Lung (tissue), 12 donors: Measurements from ENCODE around the gene PLVAP. TPM values are rescaled to one million over a fixed set of nuclear protein-coding genes. Genes with fewer than 3 reads are reported as not detected.

Source experiments
- ATAC-seq: fragments of 200-7000 bp; cut with Tn5 transposase; one replicate; pipeline ENCODE4 v1.9.1; 2020; ENCODE audit warnings: moderate number of reproducible peaks; ENCODE audit not compliant: insufficient read depth, low FRiP score
- DNase-seq, 3 donors: peaks; one replicate each; pipeline ENCODE4 v3.0.0-alpha.2; 2013 to 2017
- H3K27ac ChIP-seq, 2 donors: one replicate each; pipeline ENCODE4 v1.5.1; 2013; ENCODE audit warnings: mild to moderate bottlenecking in 2 of 2, moderate library complexity in 2 of 2, control low read depth in 1 of 2, inconsistent platforms in 1 of 2, low read depth in 1 of 2, low read length in 1 of 2
- H3K27me3 ChIP-seq, 3 donors: one replicate each; pipeline ENCODE4 v1.5.1; 2013; ENCODE audit warnings: low read length in 2 of 3; ENCODE audit not compliant: control insufficient read depth in 3 of 3, insufficient read depth in 3 of 3
- H3K36me3 ChIP-seq, 4 donors: one replicate each; pipeline ENCODE4 v1.5.1; 2013; ENCODE audit warnings: low read length in 4 of 4, mild to moderate bottlenecking in 1 of 4, moderate library complexity in 1 of 4; ENCODE audit not compliant: control insufficient read depth in 4 of 4, insufficient read depth in 4 of 4
- H3K4me1 ChIP-seq, 5 donors: one replicate each; pipeline ENCODE4 v1.5.1; 2013; ENCODE audit warnings: low read length in 5 of 5, mild to moderate bottlenecking in 2 of 5, moderate library complexity in 1 of 5; ENCODE audit not compliant: control insufficient read depth in 5 of 5, insufficient read depth in 5 of 5
- H3K4me3 ChIP-seq: one replicate; pipeline ENCODE4 v1.5.1; 2013; ENCODE audit warnings: mild to moderate bottlenecking, control low read depth, moderate library complexity
- H3K9ac ChIP-seq, 2 donors: one replicate each; pipeline ENCODE4 v1.5.1; 2013; ENCODE audit warnings: low read length in 2 of 2, control low read depth in 1 of 2; ENCODE audit not compliant: insufficient read depth in 1 of 2
- H3K9me3 ChIP-seq, 4 donors: one replicate each; pipeline ENCODE4 v1.5.1; 2013; ENCODE audit warnings: low read length in 3 of 4, mild to moderate bottlenecking in 1 of 4, moderate library complexity in 1 of 4; ENCODE audit not compliant: control insufficient read depth in 4 of 4, insufficient read depth in 3 of 4
- WGBS, 2 donors: extraction: QIAGEN DNeasy Blood & Tissue Kit; methylation state at CpG; one replicate each; pipeline ENCODE4 v1.1.7; 2013; 5-methylcytosine and 5-hydroxymethylcytosine counted together
- polyA plus RNA-seq, 2 donors: library from polyadenylated mRNA; stranded (reverse); fragments of 200-250 nt; gene quantifications; one replicate each; pipeline ENCODE4 v1.2.1, GENCODE V29; 2013
- total RNA-seq, 2 donors: library from RNA; depleted of rRNA in 1 of 2; stranded (reverse); fragments of >200 nt in 1 of 2; gene quantifications; one replicate each; pipeline ENCODE4 v1.2.1, GENCODE V29; 2014 to 2021
- TF ChIP-seq, protein P1 (sequence below): IDR thresholded peaks from 2 replicates; pipeline ENCODE4 v1.5.1; 2012; ENCODE audit warnings: mild to moderate bottlenecking; ENCODE audit errors: control extremely low read depth, extremely low read depth
- donor health status: control.
- donor health status: control.
- donor health status: Bipolar disorder and iron deficiency.
- donor health status: healthy.
- donor health status: DM: yes; HTN: yes; CAD: no.

PLVAP gene
- total and polyA plus RNA-seq, 4 donors: 6.4 to 55.0 (median 25.8) TPM

GRCh38 chr19:17336872-17337674 lies 40.1 kb downstream of the PLVAP start, which contains the start of gene GTPBP3:
Gene GTPBP3, plus strand, starts transcription at chr19:17337553. Its CDS starts 59 bp downstream, at chr19:17337612.
- WGBS, 2 donors: 0 to 1% methylated on average over 40 to 41 of the region's 41 CpGs
- peak; percentile 89 for ATAC-seq

DNA sequence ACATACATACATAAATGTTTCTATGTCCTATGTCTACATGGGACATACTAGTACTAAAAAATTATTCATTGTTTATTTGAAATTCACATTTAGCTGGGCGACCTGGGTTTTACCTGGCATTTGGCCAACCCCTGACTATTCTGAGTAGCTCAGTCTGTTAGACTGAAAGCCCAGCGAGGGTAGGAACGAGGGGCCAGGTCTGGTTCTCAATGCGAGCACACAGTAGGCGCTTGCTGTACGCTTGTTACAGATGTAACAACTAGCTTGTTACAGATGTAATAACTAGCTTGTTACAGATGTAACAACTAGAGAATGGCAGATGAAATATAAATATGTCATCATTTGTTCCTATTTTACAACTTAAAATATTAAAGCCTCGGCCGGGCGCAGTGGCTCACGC lies 41.6 kb downstream of the PLVAP start:
- Histone ChIP-seq H3K9ac (no peak overlapping the region), H3K4me3 (no peak overlapping the region), H3K27me3 (peaks cover 0 to 1% (median 0%) of the 10 kb centered on the region in 3 donors), H3K27ac (no peak overlapping the region), H3K36me3 (peaks cover 0 to 3% (median 0%) of the 10 kb centered on the region in 4 donors), H3K4me1 (peaks cover 0 to 21% (median 5%) of the 10 kb centered on the region in 5 donors), H3K9me3 (no peaks in the 10 kb centered on the region)
- 67 to 74% methylated on average over 10 of the region's 10 CpGs for WGBS, 2 donors
- TF ChIP-seq, protein P1, sequence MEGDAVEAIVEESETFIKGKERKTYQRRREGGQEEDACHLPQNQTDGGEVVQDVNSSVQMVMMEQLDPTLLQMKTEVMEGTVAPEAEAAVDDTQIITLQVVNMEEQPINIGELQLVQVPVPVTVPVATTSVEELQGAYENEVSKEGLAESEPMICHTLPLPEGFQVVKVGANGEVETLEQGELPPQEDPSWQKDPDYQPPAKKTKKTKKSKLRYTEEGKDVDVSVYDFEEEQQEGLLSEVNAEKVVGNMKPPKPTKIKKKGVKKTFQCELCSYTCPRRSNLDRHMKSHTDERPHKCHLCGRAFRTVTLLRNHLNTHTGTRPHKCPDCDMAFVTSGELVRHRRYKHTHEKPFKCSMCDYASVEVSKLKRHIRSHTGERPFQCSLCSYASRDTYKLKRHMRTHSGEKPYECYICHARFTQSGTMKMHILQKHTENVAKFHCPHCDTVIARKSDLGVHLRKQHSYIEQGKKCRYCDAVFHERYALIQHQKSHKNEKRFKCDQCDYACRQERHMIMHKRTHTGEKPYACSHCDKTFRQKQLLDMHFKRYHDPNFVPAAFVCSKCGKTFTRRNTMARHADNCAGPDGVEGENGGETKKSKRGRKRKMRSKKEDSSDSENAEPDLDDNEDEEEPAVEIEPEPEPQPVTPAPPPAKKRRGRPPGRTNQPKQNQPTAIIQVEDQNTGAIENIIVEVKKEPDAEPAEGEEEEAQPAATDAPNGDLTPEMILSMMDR: no peak
- DNase-seq: no peak
- ATAC-seq: no peak

More at GRCh38 chr19:17336872-17337674, 40.1 kb downstream of the PLVAP start, which contains the start of gene GTPBP3:
- peaks cover 0 to 11% (median 2%) of the 10 kb centered on the region in 4 donors for H3K36me3 ChIP-seq
- H3K9me3 ChIP-seq: no peaks in the 10 kb centered on the region
- DNase-seq: peak; percentile 96 to 99 (median 99)
- TF ChIP-seq, protein P1: no peak
- H3K27me3 ChIP-seq: no peaks in the 10 kb centered on the region
- peak within 1 kb of the TSS; percentile 94 to 95 for H3K27ac ChIP-seq
- peak within 1 kb of the TSS; percentile 16 to 78 for H3K9ac ChIP-seq
- peak within 1 kb of the TSS; percentile 74 for H3K4me3 ChIP-seq
- peaks cover 0 to 21% (median 5%) of the 10 kb centered on the region in 5 donors for H3K4me1 ChIP-seq

DNA sequence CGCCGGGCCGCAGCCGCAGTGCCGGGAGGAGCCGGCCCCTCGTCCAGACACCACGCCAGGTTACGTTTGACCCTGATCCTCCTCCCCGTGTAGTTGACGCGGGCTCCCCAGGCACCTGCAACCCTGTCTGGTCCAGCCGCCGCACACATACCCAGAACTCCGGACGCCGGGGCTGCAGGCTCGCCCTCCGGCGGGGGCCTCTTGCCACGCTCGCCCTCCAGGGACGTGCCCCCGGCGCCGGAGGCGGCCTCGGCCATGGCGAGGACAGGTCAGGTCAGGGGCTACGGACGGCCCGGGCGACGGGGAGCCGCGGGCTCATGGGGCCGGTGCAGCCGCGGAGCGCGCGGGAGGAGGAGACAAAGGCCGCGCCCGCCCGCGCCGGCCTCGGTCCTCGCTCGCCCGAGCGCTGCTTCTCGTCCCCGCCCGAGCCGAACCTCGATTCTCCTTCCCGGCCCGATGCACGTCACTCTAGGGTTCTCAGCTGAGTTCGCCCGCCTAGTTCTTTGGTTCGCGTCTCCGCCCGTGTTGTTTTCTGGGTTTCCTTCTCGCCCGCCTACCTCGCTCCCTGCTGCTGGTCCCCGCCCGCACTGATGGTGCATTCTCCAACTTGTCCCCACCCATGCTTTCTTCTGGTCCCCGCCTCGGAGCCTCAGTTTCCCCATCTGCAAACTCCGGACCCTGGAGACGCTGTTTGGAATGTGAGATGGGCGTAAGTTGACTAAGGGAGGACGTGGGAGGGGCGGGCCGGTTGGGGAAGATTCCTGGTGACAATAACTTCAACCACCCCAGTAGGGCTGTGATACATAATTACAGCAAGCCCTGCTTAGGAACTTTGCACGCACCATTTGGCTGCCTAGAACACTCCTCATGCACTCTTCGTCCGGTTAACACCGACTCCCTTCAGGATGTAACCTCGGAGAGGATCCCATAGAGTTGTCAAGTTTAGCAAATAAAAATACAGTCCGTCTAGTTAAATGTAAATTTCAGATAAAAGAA lies 42.4 kb downstream of the PLVAP start, which contains the start of gene ANO8:
Gene ANO8 (minus strand): TSS at position 442 of the 996 bp plus-strand sequence. CDS start 185 bp downstream, at position 257.
- ATAC-seq (peak; percentile 69), DNase-seq (peak; percentile 97 to 99 (median 97))
- Histone ChIP-seq H3K4me1 (peaks cover 0 to 21% (median 5%) of the 10 kb centered on the region in 5 donors), H3K4me3 (peak within 1 kb of the TSS; percentile 67), H3K27me3 (peaks cover 0 to 6% (median 2%) of the 10 kb centered on the region in 3 donors), H3K27ac (peak within 1 kb of the TSS; percentile 62 to 75), H3K9me3 (no peaks in the 10 kb centered on the region), H3K9ac (no peak within 1 kb of the TSS), H3K36me3 (peaks cover 0 to 3% (median 1%) of the 10 kb centered on the region in 4 donors)
- TF ChIP-seq, protein P1: no peak
- 2 to 6% methylated on average over 43 to 86 of the region's 86 CpGs for WGBS, 2 donors
